H9 (cell line): Measurements from ENCODE around the gene MME. TPM values are rescaled to one million over a fixed set of nuclear protein-coding genes. Genes with fewer than 3 reads are reported as not detected.

Experiments used
- DNase-seq: peaks from one replicate; pipeline ENCODE4 v3.0.0-alpha.2; 2017
- H2AFZ ChIP-seq: one replicate; pipeline ENCODE4 v1.6.1; 2013; ENCODE audit warnings: mild to moderate bottlenecking, low read length, control low read depth, moderate library complexity
- H2AK5ac ChIP-seq: 2 replicates; pipeline ENCODE4 v1.6.1; 2013; ENCODE audit warnings: low read length, control low read depth, mixed read lengths; ENCODE audit not compliant: insufficient read length
- H2BK120ac ChIP-seq: one replicate; pipeline ENCODE4 v1.6.1; 2013; ENCODE audit warnings: low read depth, mild to moderate bottlenecking, low read length, control low read depth, inconsistent platforms; ENCODE audit not compliant: poor library complexity, severe bottlenecking
- H2BK12ac ChIP-seq: 2 replicates; pipeline ENCODE4 v1.6.1; 2013; ENCODE audit warnings: low read length, control low read depth, mixed read lengths, low read depth; ENCODE audit not compliant: insufficient read length
- H2BK15ac ChIP-seq: 2 replicates; pipeline ENCODE4 v1.6.1; 2013; ENCODE audit warnings: low read depth, low read length, control low read depth
- H2BK20ac ChIP-seq: one replicate; pipeline ENCODE4 v1.6.1; 2013; ENCODE audit warnings: low read depth, mild to moderate bottlenecking, low read length, control low read depth, inconsistent platforms; ENCODE audit not compliant: poor library complexity, severe bottlenecking
- H2BK5ac ChIP-seq: 2 replicates; pipeline ENCODE4 v1.6.1; 2013; ENCODE audit warnings: low read length, control low read depth, mixed read lengths; ENCODE audit not compliant: insufficient read length
- H3K14ac ChIP-seq: 2 replicates; pipeline ENCODE4 v1.6.1; 2013; ENCODE audit warnings: low read length, control low read depth; ENCODE audit not compliant: insufficient read depth
- H3K18ac ChIP-seq: 2 replicates; pipeline ENCODE4 v1.6.1; 2013; ENCODE audit warnings: low read depth, mild to moderate bottlenecking, mixed read lengths, low read length, control low read depth; ENCODE audit not compliant: insufficient read length
- H3K23ac ChIP-seq: 2 replicates; pipeline ENCODE4 v1.6.1; 2013; ENCODE audit warnings: low read length, control low read depth, mixed read lengths, low read depth; ENCODE audit not compliant: insufficient read length
- H3K23me2 ChIP-seq: 2 replicates; pipeline ENCODE4 v1.6.1; 2013; ENCODE audit warnings: low read depth, mild to moderate bottlenecking, mixed read lengths, low read length, control low read depth; ENCODE audit not compliant: insufficient read length, poor library complexity, severe bottlenecking
- H3K27ac ChIP-seq: 2 replicates; pipeline ENCODE4 v1.5.1; 2013; ENCODE audit warnings: low read length, control low read depth, mixed read lengths, low read depth; ENCODE audit not compliant: insufficient read length
- H3K27me3 ChIP-seq: 2 replicates; pipeline ENCODE4 v1.6.1; 2013; ENCODE audit warnings: low read length, control low read depth, inconsistent platforms; ENCODE audit not compliant: insufficient read depth
- H3K4ac ChIP-seq: 2 replicates; pipeline ENCODE4 v1.6.1; 2013; ENCODE audit warnings: low read depth, mild to moderate bottlenecking, control low read depth, inconsistent platforms, low read length, moderate library complexity
- H3K4me1 ChIP-seq: 2 replicates; pipeline ENCODE4 v1.6.1; 2013; ENCODE audit warnings: low read length, control low read depth, inconsistent platforms; ENCODE audit not compliant: insufficient read depth
- H3K4me2 ChIP-seq: 2 replicates; pipeline ENCODE4 v1.6.1; 2013; ENCODE audit warnings: low read length, control low read depth, mixed read lengths; ENCODE audit not compliant: insufficient read length, insufficient read depth
- H3K56ac ChIP-seq: 2 replicates; pipeline ENCODE4 v1.6.1; 2013; ENCODE audit warnings: low read depth, mild to moderate bottlenecking, mixed read lengths, low read length, control low read depth; ENCODE audit not compliant: insufficient read length
- H3K79me1 ChIP-seq: 2 replicates; pipeline ENCODE4 v1.6.1; 2013; ENCODE audit warnings: low read depth, mild to moderate bottlenecking, moderate library complexity, low read length, control low read depth, inconsistent platforms; ENCODE audit not compliant: insufficient read depth, poor library complexity, severe bottlenecking
- H3K79me2 ChIP-seq: 2 replicates; pipeline ENCODE4 v1.6.1; 2013; ENCODE audit warnings: low read length, control low read depth, inconsistent platforms; ENCODE audit not compliant: insufficient read depth
- H3K9ac ChIP-seq: 2 replicates; pipeline ENCODE4 v1.6.1; 2013; ENCODE audit warnings: low read length, control low read depth, mixed read lengths; ENCODE audit not compliant: insufficient read length; ENCODE audit errors: extremely low read depth
- H3K9me3 ChIP-seq: one replicate; pipeline ENCODE4 v1.6.1; 2013; ENCODE audit warnings: low read depth, low read length, inconsistent platforms; ENCODE audit not compliant: control insufficient read depth
- H3T11ph ChIP-seq: one replicate; pipeline ENCODE4 v1.6.1; 2013; ENCODE audit warnings: mild to moderate bottlenecking, low read length, control low read depth, inconsistent platforms
- H4K20me1 ChIP-seq: one replicate; pipeline ENCODE4 v1.6.1; 2013; ENCODE audit not compliant: control insufficient read depth, insufficient read length, insufficient read depth
- H4K5ac ChIP-seq: 2 replicates; pipeline ENCODE4 v1.6.1; 2013; ENCODE audit warnings: low read depth, mild to moderate bottlenecking, mixed read lengths, low read length, control low read depth; ENCODE audit not compliant: insufficient read length
- H4K8ac ChIP-seq: replicated peaks from 2 replicates; pipeline ENCODE4 v1.6.1; 2013; ENCODE audit warnings: low read length, control low read depth, mixed read lengths, low read depth; ENCODE audit not compliant: insufficient read length
- H4K91ac ChIP-seq: 2 replicates; pipeline ENCODE4 v1.6.1; 2013; ENCODE audit warnings: low read depth, mild to moderate bottlenecking, moderate library complexity, mixed read lengths, low read length, control low read depth; ENCODE audit not compliant: insufficient read length
- H3K27ac Mint-ChIP-seq, 3 experiments: 2 replicates in 2 of 3; 3 replicates in 1 of 3; pipeline ENCODE4 v1.8.0; 2020 to 2021; ENCODE audit warnings: mixed read lengths in 3 of 3, mild to moderate bottlenecking in 1 of 3, moderate library complexity in 1 of 3
- H3K27me3 Mint-ChIP-seq: 2 replicates; pipeline ENCODE4 v1.8.0; 2021; ENCODE audit warnings: low read depth, mild to moderate bottlenecking, moderate library complexity, mixed read lengths
- H3K36me3 Mint-ChIP-seq, 3 experiments: 2 replicates in 2 of 3; 3 replicates in 1 of 3; pipeline ENCODE4 v1.8.0; 2020 to 2021; ENCODE audit warnings: low read depth in 3 of 3, mixed read lengths in 3 of 3; ENCODE audit not compliant: insufficient read depth in 1 of 3
- H3K4me1 Mint-ChIP-seq, 2 experiments: 2 replicates each; pipeline ENCODE4 v1.8.0; 2020; ENCODE audit warnings: mixed read lengths in 2 of 2
- H3K4me3 Mint-ChIP-seq, 2 experiments: 2 replicates in 1 of 2; 3 replicates in 1 of 2; pipeline ENCODE4 v1.8.0; 2020 to 2021; ENCODE audit warnings: mild to moderate bottlenecking in 2 of 2, mixed read lengths in 2 of 2, moderate library complexity in 1 of 2
- H3K9me3 Mint-ChIP-seq, 2 experiments: 2 replicates in 1 of 2; 3 replicates in 1 of 2; pipeline ENCODE4 v1.8.0; 2020; ENCODE audit warnings: mild to moderate bottlenecking in 2 of 2, mixed read lengths in 2 of 2, moderate library complexity in 1 of 2
- WGBS: extraction: QIAGEN DNeasy Blood & Tissue Kit; methylation state at CpG from one replicate; pipeline ENCODE4 v1.1.7; 2013; ENCODE audit warnings: missing lambda C conversion rate, low lambda C conversion rate, mixed read lengths; ENCODE audit not compliant: insufficient read length; ENCODE audit errors: extremely low coverage; 5-methylcytosine and 5-hydroxymethylcytosine counted together
- total RNA-seq: library from RNA; stranded (reverse); gene quantifications from 2 replicates; pipeline ENCODE4 v1.2.1, GENCODE V29; 2021
- TF ChIP-seq, protein P1 (sequence below): fragments of 200-600 bp; sonication (generic); conservative IDR thresholded peaks from 3 replicates; pipeline ENCODE4 v1.8.0; 2021; ENCODE audit warnings: antibody characterized with exemption, mild to moderate bottlenecking

The MME gene
- total RNA-seq, 1 experiment from 2014 or later, result 16.4 TPM

- no peak overlapping the region for H3K56ac ChIP-seq
- Mint-ChIP-seq H3K4me1 (peaks cover 3 to 6% of the 10 kb centered on the region in 2 experiments; a peak in 1 of 4 replicates), H3K27me3 (no peaks in the 10 kb centered on the region), H3K27ac (no peak overlapping the region), H3K4me3 (no peak overlapping the region), H3K36me3 (peaks cover under 1 to 25% (median 19%) of the 10 kb centered on the region in 3 experiments), H3K9me3 (peaks cover 24 to 28% of the 10 kb centered on the region in 2 experiments)
- WGBS, result no CpG with 5 or more reads among the region's 3 CpGs
- no peaks in the 10 kb centered on the region for H3K27me3 ChIP-seq
- H3K18ac ChIP-seq, result no peak overlapping the region
- H3K4me1 ChIP-seq, result no peaks in the 10 kb centered on the region
- no peaks in the 10 kb centered on the region for H3K23me2 ChIP-seq
- H2BK20ac ChIP-seq, result no peak overlapping the region
- H3K79me2 ChIP-seq, result no peaks in the 10 kb centered on the region
- no peak overlapping the region for H2BK120ac ChIP-seq
- H2BK15ac ChIP-seq, result no peak overlapping the region
- H2AFZ ChIP-seq, result no peak overlapping the region
- TF ChIP-seq, protein P1, sequence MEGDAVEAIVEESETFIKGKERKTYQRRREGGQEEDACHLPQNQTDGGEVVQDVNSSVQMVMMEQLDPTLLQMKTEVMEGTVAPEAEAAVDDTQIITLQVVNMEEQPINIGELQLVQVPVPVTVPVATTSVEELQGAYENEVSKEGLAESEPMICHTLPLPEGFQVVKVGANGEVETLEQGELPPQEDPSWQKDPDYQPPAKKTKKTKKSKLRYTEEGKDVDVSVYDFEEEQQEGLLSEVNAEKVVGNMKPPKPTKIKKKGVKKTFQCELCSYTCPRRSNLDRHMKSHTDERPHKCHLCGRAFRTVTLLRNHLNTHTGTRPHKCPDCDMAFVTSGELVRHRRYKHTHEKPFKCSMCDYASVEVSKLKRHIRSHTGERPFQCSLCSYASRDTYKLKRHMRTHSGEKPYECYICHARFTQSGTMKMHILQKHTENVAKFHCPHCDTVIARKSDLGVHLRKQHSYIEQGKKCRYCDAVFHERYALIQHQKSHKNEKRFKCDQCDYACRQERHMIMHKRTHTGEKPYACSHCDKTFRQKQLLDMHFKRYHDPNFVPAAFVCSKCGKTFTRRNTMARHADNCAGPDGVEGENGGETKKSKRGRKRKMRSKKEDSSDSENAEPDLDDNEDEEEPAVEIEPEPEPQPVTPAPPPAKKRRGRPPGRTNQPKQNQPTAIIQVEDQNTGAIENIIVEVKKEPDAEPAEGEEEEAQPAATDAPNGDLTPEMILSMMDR, result no peak
- no peaks in the 10 kb centered on the region for H3K79me1 ChIP-seq
- no peak overlapping the region for H4K91ac ChIP-seq
- no peak overlapping the region for H2BK12ac ChIP-seq
- no peak overlapping the region for H3K4ac ChIP-seq
- H3K23ac ChIP-seq, result no peak overlapping the region
- H2BK5ac ChIP-seq, result no peak overlapping the region
- no peak overlapping the region for H3T11ph ChIP-seq
- H4K20me1 ChIP-seq, result no peaks in the 10 kb centered on the region
- no peak overlapping the region for H2AK5ac ChIP-seq
- peaks cover 8% of the 10 kb centered on the region for H3K9me3 ChIP-seq
- H4K8ac ChIP-seq, result no peak overlapping the region
- H4K5ac ChIP-seq, result no peak overlapping the region
- no peak overlapping the region for H3K14ac ChIP-seq
- H3K4me2 ChIP-seq, result no peak overlapping the region
- no peak overlapping the region for H3K9ac ChIP-seq
- no peak for DNase-seq
- H3K27ac ChIP-seq, result no peak overlapping the region
Observed at GRCh38 chr3:155047672-155048071, 32.4 kb upstream of the MME start.
